ENCODE measurements around the gene RAB26.

RAB26 gene

GRCh38 chr16:2178321-2179106 is 30.1 kb downstream of the RAB26 start:
- no peak for DNase-seq (ENCODE audit: low read depth)

- DNase-seq (ENCODE audit: low read depth) = no peak
Observed at GRCh38 chr16:2179107-2179501, 30.7 kb downstream of the RAB26 start.

- DNase-seq (ENCODE audit: low read depth) = no peak
Observed at GRCh38 chr16:2179576-2179975, 31.2 kb downstream of the RAB26 start.

GRCh38 chr16:2180461-2180860 is 32.0 kb downstream of the RAB26 start:
- DNase-seq (ENCODE audit: low read depth) = no peak

- DNase-seq (ENCODE audit: low read depth) = no peak
Observed at GRCh38 chr16:2180962-2181923, 32.8 kb downstream of the RAB26 start.

- no peak for DNase-seq (ENCODE audit: low read depth)
Observed at GRCh38 chr16:2181952-2182351, 33.5 kb downstream of the RAB26 start.

GRCh38 chr16:2183671-2184070 is 35.2 kb downstream of the RAB26 start:
- DNase-seq (ENCODE audit: low read depth) = no peak

- no peak for DNase-seq (ENCODE audit: low read depth)
Observed at GRCh38 chr16:2184346-2184745, 35.9 kb downstream of the RAB26 start.

- DNase-seq (ENCODE audit: low read depth) = no peak
Observed at GRCh38 chr16:2184962-2185361, 36.5 kb downstream of the RAB26 start.

- DNase-seq (ENCODE audit: low read depth) = no peak
Observed at GRCh38 chr16:2186064-2186463, 37.6 kb downstream of the RAB26 start.

- no peak for DNase-seq (ENCODE audit: low read depth)
Observed at GRCh38 chr16:2186505-2186904, 38.1 kb downstream of the RAB26 start.

- DNase-seq (ENCODE audit: low read depth) = no peak
Observed at GRCh38 chr16:2187212-2187611, 38.8 kb downstream of the RAB26 start.

- no peak for DNase-seq (ENCODE audit: low read depth)
Observed at GRCh38 chr16:2188395-2188794, 40.0 kb downstream of the RAB26 start.

GRCh38 chr16:2189252-2189893 is 40.9 kb downstream of the RAB26 start:
- DNase-seq (ENCODE audit: low read depth) = no peak

GRCh38 chr16:2190002-2190658 is 41.7 kb downstream of the RAB26 start:
- no peak for DNase-seq (ENCODE audit: low read depth)

- DNase-seq (ENCODE audit: low read depth) = no peak
Observed at GRCh38 chr16:2190659-2191445, 42.4 kb downstream of the RAB26 start.

GRCh38 chr16:2191446-2191706 is 43.0 kb downstream of the RAB26 start:
- DNase-seq (ENCODE audit: low read depth) = no peak

GRCh38 chr16:2194166-2194834 is 45.9 kb downstream of the RAB26 start:
- no peak for DNase-seq (ENCODE audit: low read depth)

GRCh38 chr16:2194852-2195321 is 46.5 kb downstream of the RAB26 start:
- no peak for DNase-seq (ENCODE audit: low read depth)

GRCh38 chr16:2195322-2196161 is 47.1 kb downstream of the RAB26 start:
- no peak for DNase-seq (ENCODE audit: low read depth)

Measured in HS-27A (cell line).